Cardiac fibroblast (primary cell): Measurements from ENCODE around the gene AKAP6.
A peak's percentile ranks its signal among the peaks of the same experiment; 100 is the strongest.

Experiments used
- DNase-seq, 2 donors: peaks; one replicate each; pipeline versions ENCODE4 v3.0.0 to v3.0.0-alpha.2; 2010; ENCODE audit warnings: low read depth in 2 of 2
- H3K4me3 ChIP-seq, 2 donors: replicated peaks in 1 of 2; 1 replicate in 1 of 2; 2 replicates in 1 of 2; pipeline ENCODE4 v1.5.1; 2011; ENCODE audit warnings: low read depth in 2 of 2, low read length in 2 of 2, mild to moderate bottlenecking in 2 of 2, moderate library complexity in 1 of 2
- CTCF ChIP-seq: IDR thresholded peaks from one replicate; pipeline ENCODE4 v1.5.1; 2011; ENCODE audit warnings: low read depth, mild to moderate bottlenecking, low read length, inconsistent platforms

AKAP6 gene

DNA sequence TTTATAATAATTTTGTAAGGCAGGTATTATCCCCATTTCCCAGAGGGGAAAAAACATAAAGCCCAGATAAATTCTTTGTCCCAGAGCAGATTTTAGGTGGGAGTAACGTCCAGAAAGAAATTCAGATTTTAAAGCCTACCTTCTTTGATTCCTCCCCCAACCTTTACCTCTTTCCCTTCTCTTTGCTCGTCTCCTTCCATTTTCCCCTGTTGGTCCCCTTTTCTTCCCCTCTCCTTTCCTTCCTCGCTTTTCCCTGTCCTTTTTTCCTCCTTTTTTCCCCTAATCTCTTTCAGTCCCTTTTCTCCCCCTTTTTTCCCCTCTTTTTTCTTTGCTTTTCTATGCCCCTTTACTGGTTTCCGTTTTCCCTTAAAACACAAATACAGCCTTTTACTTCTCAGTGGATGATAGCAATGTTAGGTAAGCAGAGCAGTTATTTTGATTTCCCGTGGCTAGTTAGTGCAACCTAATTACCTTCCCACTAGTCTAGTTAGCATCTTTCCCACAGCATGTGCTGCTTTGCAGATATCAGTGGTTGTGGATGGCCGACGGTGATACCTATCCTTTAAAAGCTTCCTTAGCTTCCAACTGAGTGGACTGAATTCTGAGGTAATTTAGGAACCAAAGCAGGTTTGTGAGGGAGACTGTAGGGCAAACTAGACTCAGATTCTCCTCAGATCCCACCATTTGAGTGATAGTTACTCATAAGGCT lies 10.9 kb upstream of the AKAP6 start:
- H3K4me3 ChIP-seq, result no peak overlapping the region
- no peak for TF ChIP-seq CTCF
- DNase-seq, result no peak

- peak; percentile 29 to 47 for DNase-seq
- no peak overlapping the region for H3K4me3 ChIP-seq
- no peak for TF ChIP-seq CTCF
Measured at GRCh38 chr14:32319368-32320049, 9.6 kb upstream of the AKAP6 start.

DNA sequence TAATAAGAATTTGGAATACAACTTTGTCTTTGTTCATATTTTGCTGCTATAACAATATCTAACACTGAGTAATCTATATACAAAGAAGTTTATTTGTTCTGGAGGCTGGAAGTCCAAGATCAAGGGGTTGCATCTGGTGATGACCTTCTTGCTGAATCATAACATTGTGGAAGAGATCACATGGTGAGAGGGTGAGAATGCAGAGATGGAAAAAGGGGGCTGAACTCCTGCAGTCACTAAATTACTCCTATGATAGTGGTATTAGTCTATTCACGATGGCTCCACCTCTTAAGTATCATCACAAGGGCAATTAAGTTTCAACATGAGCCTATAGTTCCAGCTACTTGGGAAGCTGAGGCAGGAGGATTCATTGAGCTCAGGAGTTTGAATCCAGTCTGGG lies 4.5 kb upstream of the AKAP6 start:
- TF ChIP-seq CTCF, result no peak
- no peak for DNase-seq
- H3K4me3 ChIP-seq, result no peak overlapping the region

- no peak for DNase-seq
- no peak for TF ChIP-seq CTCF
- H3K4me3 ChIP-seq, result no peak overlapping the region
Measured at GRCh38 chr14:32327255-32327961, 1.7 kb upstream of the AKAP6 start.

GRCh38 chr14:32329690-32330285 lies 690 bp downstream of the AKAP6 start:
- no peak overlapping the region for H3K4me3 ChIP-seq
- DNase-seq, result no peak
- TF ChIP-seq CTCF, result no peak

GRCh38 chr14:32330351-32331111 lies 1.4 kb downstream of the AKAP6 start:
- no peak for DNase-seq
- no peak for TF ChIP-seq CTCF

More at GRCh38 chr14:32330351-32331111, 1.4 kb downstream of the AKAP6 start:
- no peak overlapping the region for H3K4me3 ChIP-seq
